K562 (cell line): ENCODE data around the gene HOATZ. TPM values are rescaled to one million over a fixed set of nuclear protein-coding genes. Genes with fewer than 3 reads are reported as not detected.

Experiments used
- ATAC-seq: fragments of 200-7000 bp; cut with Tn5 transposase; 3 replicates; pipeline ENCODE4 v1.9.1; 2020; ENCODE audit warnings: moderate library complexity
- BruUV-seq: library from RNA; stranded (reverse); fragments of 400-500 nt; replicated peaks from 2 replicates; lab custom pipeline; 2021; lab: Mats Ljungman, UMichigan
- CTCF ChIA-PET: fragments of 300-600 bp; formaldehyde crosslinking; extraction: SDS; loops from one replicate; lab custom pipeline; 2021; ENCODE audit warnings: low intra/inter-chr PET ratio; lab: Yijun Ruan, JAX
- POLR2A ChIA-PET: fragments of 300-600, 350-650 bp; sonication (Branson Sonifier 250); formaldehyde crosslinking; extraction: SDS; loops from one replicate; lab custom pipeline; 2021; ENCODE audit warnings: antibody characterized with exemption, inconsistent platforms; lab: Yijun Ruan, JAX
- DNase-seq, 4 experiments: peaks; one replicate each; pipeline versions ENCODE4 v3.0.0 to v3.0.0-alpha.2; 2011 to 2018; ENCODE audit warnings: low spot score in 3 of 4, mixed read lengths in 3 of 4; ENCODE audit errors: extremely low read depth in 1 of 4
- FAIRE-seq: peaks from 2 replicates; lab custom pipeline; 2011; peaks lifted over from hg19 to GRCh38; lab: Jason Lieb, UNC
- H2AFZ ChIP-seq: 2 replicates; pipeline ENCODE4 v1.6.0; 2011; ENCODE audit warnings: low read depth, low read length, control low read depth, inconsistent platforms
- H3K27ac ChIP-seq: fragments of 200-600 bp; 3 replicates; pipeline ENCODE4 v1.8.0; 2011; ENCODE audit warnings: low read depth, mild to moderate bottlenecking, control low read depth, inconsistent platforms, low read length, moderate library complexity, mixed read lengths; ENCODE audit errors: extremely low read depth
- H3K27me3 ChIP-seq, 2 experiments: fragments of 300-600 bp in 1 of 2; 2 replicates in 1 of 2; 3 replicates in 1 of 2; pipeline versions ENCODE4 v1.6.0 to v1.8.0; 2011; ENCODE audit warnings: inconsistent platforms in 2 of 2, low read length in 2 of 2, mild to moderate bottlenecking in 1 of 2, mixed read lengths in 1 of 2, moderate library complexity in 1 of 2; ENCODE audit not compliant: control insufficient read depth in 2 of 2, insufficient read depth in 2 of 2
- H3K36me3 ChIP-seq: fragments of 300-600 bp; 3 replicates; pipeline ENCODE4 v1.8.0; 2011; ENCODE audit warnings: mild to moderate bottlenecking, low read length, inconsistent platforms; ENCODE audit not compliant: control insufficient read depth, insufficient read depth
- H3K4me1 ChIP-seq, 2 experiments: fragments of 200-600 bp in 1 of 2; replicated peaks in 1 of 2; 2 replicates in 1 of 2; 3 replicates in 1 of 2; pipeline versions ENCODE4 v1.5.1 to v1.8.0; 2011; ENCODE audit warnings: inconsistent platforms in 2 of 2, low read length in 2 of 2, mild to moderate bottlenecking in 1 of 2, mixed read lengths in 1 of 2, moderate library complexity in 1 of 2; ENCODE audit not compliant: control insufficient read depth in 2 of 2, insufficient read depth in 2 of 2
- H3K4me2 ChIP-seq: 2 replicates; pipeline ENCODE4 v1.6.1; 2011; ENCODE audit warnings: low read length, control low read depth, inconsistent platforms, mixed read lengths; ENCODE audit not compliant: insufficient read depth
- H3K4me3 ChIP-seq: fragments of 200-600 bp; sonication (generic), shearing (Covaris generic); 2 replicates; pipeline ENCODE4 v1.5.1; 2016; ENCODE audit warnings: control low read depth, inconsistent platforms
- H3K79me2 ChIP-seq: fragments of 200-600 bp; 3 replicates; pipeline ENCODE4 v1.8.0; 2011; ENCODE audit warnings: low read length, inconsistent platforms; ENCODE audit not compliant: control insufficient read depth, insufficient read depth
- H3K9ac ChIP-seq, 2 experiments: 2 replicates each; pipeline versions ENCODE4 v1.6.0 to v1.6.1; 2011; ENCODE audit warnings: low read depth in 2 of 2, low read length in 2 of 2, control low read depth in 1 of 2, inconsistent platforms in 1 of 2, mild to moderate bottlenecking in 1 of 2, mixed read lengths in 1 of 2; ENCODE audit not compliant: insufficient read depth in 1 of 2
- H3K9me1 ChIP-seq: one replicate; pipeline ENCODE4 v1.6.0; 2011; ENCODE audit warnings: inconsistent platforms, mild to moderate bottlenecking, low read length, moderate library complexity; ENCODE audit not compliant: control insufficient read depth, insufficient read depth
- H3K9me3 ChIP-seq: replicated peaks from 2 replicates; pipeline ENCODE4 v1.5.1; 2011; ENCODE audit warnings: low read depth, low read length, inconsistent platforms; ENCODE audit not compliant: control insufficient read depth, insufficient read depth
- H4K20me1 ChIP-seq: replicated peaks from 2 replicates; pipeline ENCODE4 v1.6.1; 2011; ENCODE audit warnings: low read length, inconsistent platforms, mixed read lengths; ENCODE audit not compliant: control insufficient read depth, insufficient read depth
- ARHGAP35 ChIP-seq: fragments of 450-650 bp; IDR thresholded peaks from 2 replicates; pipeline ENCODE4 v1.6.1; 2018; ENCODE audit not compliant: partially characterized antibody
- BACH1 ChIP-seq: fragments of 200-800 bp; sonication (Bioruptor generic); IDR thresholded peaks from 2 replicates; pipeline ENCODE4 v1.6.1; 2016; ENCODE audit warnings: missing genetic modification characterization, missing compliant biosample characterization
- CBFB ChIP-seq: sonication (generic); formaldehyde crosslinking; IDR thresholded peaks from 2 replicates; pipeline ENCODE4 v1.4.0; 2020; ENCODE audit warnings: mild to moderate bottlenecking, missing genetic modification reagents
- ETS2 ChIP-seq: IDR thresholded peaks from 2 replicates; pipeline ENCODE4 v1.6.1; 2016; ENCODE audit warnings: borderline replicate concordance, missing genetic modification characterization, mild to moderate bottlenecking, moderate library complexity, missing compliant biosample characterization; ENCODE audit not compliant: poor library complexity, severe bottlenecking
- IRF2 ChIP-seq: sonication (generic); formaldehyde crosslinking; IDR thresholded peaks from 2 replicates; pipeline ENCODE4 v1.8.1; 2022; ENCODE audit warnings: mild to moderate bottlenecking, missing genetic modification reagents
- MTA3 ChIP-seq: fragments of 450-650 bp; formaldehyde crosslinking; IDR thresholded peaks from 2 replicates; pipeline ENCODE4 v1.6.1; 2017; ENCODE audit warnings: mild to moderate bottlenecking, borderline replicate concordance
- MTF1 ChIP-seq: fragments of 250-450 bp; sonication (Bioruptor Pico); IDR thresholded peaks from 2 replicates; pipeline ENCODE4 v1.9.0; 2021; ENCODE audit warnings: moderate library complexity, mild to moderate bottlenecking, inconsistent platforms, borderline replicate concordance
- SIX5 ChIP-seq, 2 experiments: IDR thresholded peaks; 2 replicates each; pipeline ENCODE4 v1.6.1; 2011; ENCODE audit warnings: low read length in 2 of 2, borderline replicate concordance in 1 of 2, low read depth in 1 of 2, mild to moderate bottlenecking in 1 of 2, moderate library complexity in 1 of 2; ENCODE audit not compliant: insufficient read depth in 1 of 2
- SMARCA4 ChIP-seq: fragments of 450-650 bp; IDR thresholded peaks from 2 replicates; pipeline ENCODE4 v1.6.1; 2016
- TAF1 ChIP-seq: IDR thresholded peaks from 2 replicates; pipeline ENCODE4 v1.6.1; 2011; ENCODE audit warnings: mild to moderate bottlenecking, low read length, moderate library complexity; ENCODE audit not compliant: insufficient read depth, control insufficient read depth, severe bottlenecking; ENCODE audit errors: extremely low read depth
- XRCC5 ChIP-seq: fragments of 200-400 bp; formaldehyde crosslinking; IDR thresholded peaks from 2 replicates; pipeline ENCODE4 v1.6.1; 2017; ENCODE audit warnings: low read depth, mild to moderate bottlenecking, low read length
- ZNF143 ChIP-seq: sonication (generic); formaldehyde crosslinking; IDR thresholded peaks from 2 replicates; pipeline ENCODE4 v1.9.0; 2022; ENCODE audit warnings: mild to moderate bottlenecking, missing genetic modification reagents
- ZNF695 ChIP-seq: fragments of 450-650 bp; formaldehyde crosslinking; IDR thresholded peaks from 2 replicates; pipeline ENCODE4 v1.4.0; 2020; ENCODE audit warnings: mild to moderate bottlenecking, moderate library complexity
- WGBS: fragments of 100-300 bp; shearing (Covaris generic); methylation state at CpG from one replicate; pipeline ENCODE4 v1.1.6; 2016; ENCODE audit warnings: low coverage, mixed read lengths; ENCODE audit not compliant: insufficient coverage; ENCODE audit errors: missing lambda C conversion rate; 5-methylcytosine and 5-hydroxymethylcytosine counted together
- in situ Hi-C: fragments of 300-500 bp; cut with MboI; formaldehyde crosslinking; loops from 4 replicates; pipeline ENCODE4 v1.15.0; 2018; ENCODE audit warnings: inconsistent platforms, mixed read lengths
- intact Hi-C: fragments of 100-400 bp; cut with micrococcal nuclease; formaldehyde crosslinking; loops from 2 replicates; pipeline ENCODE4 v1.14.2; 2022
- polyA plus RNA-seq, 8 experiments: library from polyadenylated mRNA; depleted of rRNA in 4 of 8; stranded (reverse) in 5 of 8; unstranded in 3 of 8; fragments of >200 nt; fragmentation: Nextera tagmentation in 2 of 8; fragmentation: Illumina TruSeq in 1 of 8; extraction: Ambion mirVana in 2 of 8; extraction: Trizol in 1 of 8; gene quantifications; 2 replicates each; pipeline versions ENCODE4 v1.2.1 to v1.2.3, GENCODE V29; 2011 to 2014; ENCODE audit warnings: inconsistent platforms in 1 of 8, missing spikeins in 1 of 8
- total RNA-seq, 7 experiments: library from RNA; depleted of rRNA in 6 of 7; stranded (reverse); fragments of >200 nt in 6 of 7; fragmentation: Illumina TruSeq in 2 of 7; extraction: Trizol in 2 of 7; gene quantifications; 2 replicates each; pipeline versions ENCODE4 v1.2.1 to v1.2.3, GENCODE V29; 2011 to 2021; ENCODE audit warnings: low replicate concordance in 1 of 7
- TF ChIP-seq, protein P1 (sequence below): fragments of 450-650 bp; IDR thresholded peaks from 2 replicates; pipeline ENCODE4 v1.7.0; 2016; ENCODE audit warnings: borderline replicate concordance

The HOATZ gene
- total and polyA plus RNA-seq, 9 of the 15 experiments (the other 6 are each of a cell fraction or from before 2014, with no cell fraction given) = not detected

DNA sequence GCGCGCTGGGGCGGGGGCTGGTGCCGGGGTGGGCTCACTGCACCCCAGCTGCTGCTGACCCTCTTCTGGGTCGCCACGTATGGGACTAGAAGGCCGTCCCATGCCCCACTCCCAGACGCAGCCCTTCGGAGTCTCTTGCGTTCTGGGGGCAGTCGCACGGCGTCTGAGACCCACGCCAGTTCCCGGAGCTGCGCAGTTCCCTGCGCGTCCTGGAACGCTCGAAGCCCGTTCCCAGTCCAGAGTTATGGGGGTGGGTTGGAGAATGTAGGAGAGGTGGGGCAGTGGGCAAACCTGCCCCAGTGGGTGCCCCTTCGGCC, 26.3 kb downstream of the HOATZ start (continued):
- TF ChIP-seq, protein P1, sequence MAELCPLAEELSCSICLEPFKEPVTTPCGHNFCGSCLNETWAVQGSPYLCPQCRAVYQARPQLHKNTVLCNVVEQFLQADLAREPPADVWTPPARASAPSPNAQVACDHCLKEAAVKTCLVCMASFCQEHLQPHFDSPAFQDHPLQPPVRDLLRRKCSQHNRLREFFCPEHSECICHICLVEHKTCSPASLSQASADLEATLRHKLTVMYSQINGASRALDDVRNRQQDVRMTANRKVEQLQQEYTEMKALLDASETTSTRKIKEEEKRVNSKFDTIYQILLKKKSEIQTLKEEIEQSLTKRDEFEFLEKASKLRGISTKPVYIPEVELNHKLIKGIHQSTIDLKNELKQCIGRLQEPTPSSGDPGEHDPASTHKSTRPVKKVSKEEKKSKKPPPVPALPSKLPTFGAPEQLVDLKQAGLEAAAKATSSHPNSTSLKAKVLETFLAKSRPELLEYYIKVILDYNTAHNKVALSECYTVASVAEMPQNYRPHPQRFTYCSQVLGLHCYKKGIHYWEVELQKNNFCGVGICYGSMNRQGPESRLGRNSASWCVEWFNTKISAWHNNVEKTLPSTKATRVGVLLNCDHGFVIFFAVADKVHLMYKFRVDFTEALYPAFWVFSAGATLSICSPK = no peak

- no peak for DNase-seq
- Histone ChIP-seq H2AFZ (no peak overlapping the region), H3K9me1 (no peaks in the 10 kb centered on the region), H3K4me1 (peaks cover 0 to 14% of the 10 kb centered on the region in 2 experiments; a peak in 1 of 5 replicates), H3K4me3 (no peak overlapping the region), H3K27ac (no peak overlapping the region), H3K4me2 (no peak overlapping the region), H3K9ac (no peak overlapping the region), H3K9me3 (no peaks in the 10 kb centered on the region), H3K36me3 (no peaks in the 10 kb centered on the region), H3K79me2 (no peaks in the 10 kb centered on the region), H3K27me3 (peaks cover 19 to 43% of the 10 kb centered on the region in 2 experiments), H4K20me1 (no peaks in the 10 kb centered on the region)
- no peak for TF ChIP-seq SMARCA4
- no peak for TF ChIP-seq XRCC5
- TF ChIP-seq TAF1 = no peak
- TF ChIP-seq SIX5 (IDR thresholded peaks at IDR 0.05; ENCODE audit: borderline replicate concordance in 1 of 2, insufficient read depth in 1 of 2, low read depth in 1 of 2, low read length in 2 of 2) = no peak
- no peak for TF ChIP-seq IRF2 (CRISPR knock-in tag)
- TF ChIP-seq CBFB (CRISPR knock-in tag) = no peak
- no peak for TF ChIP-seq MTA3
- no peak for TF ChIP-seq ZNF695 (CRISPR knock-in tag)
- no peak for TF ChIP-seq MTF1 (CRISPR knock-in tag)
- TF ChIP-seq ZNF143 (CRISPR knock-in tag) = no peak
- no peak for TF ChIP-seq ARHGAP35
- no peak for TF ChIP-seq ETS2 (tag)
- no peak for TF ChIP-seq BACH1
- no TSS peak for BruUV-seq
- ChIA-PET POLR2A (interaction anchor here (0.6 to 1.2 kb wide), 3 partner anchors 8 to 153 kb away, joined by 3 to 4 read pairs (median 3); no protein-coding TSS in a partner anchor), CTCF (no interaction called here)
- no peak; the same call in 1 of the 3 replicates for ATAC-seq
- intact Hi-C loops = no loop called here
- no peak for FAIRE-seq
- in situ Hi-C loops = no loop called here
- 12% methylated on average over 37 of the region's 41 CpGs for WGBS
These were observed 26.9 kb downstream of the HOATZ start for GRCh38 chr11:111541254-111542061.
